ENCODE measurements around the gene WSB1. TPM values are rescaled to one million over a fixed set of nuclear protein-coding genes. Genes with fewer than 3 reads are reported as not detected.

WSB1 gene
- total and polyA plus RNA-seq, 2 of the 8 experiments (the other 6 are each of a cell fraction or from before 2014, with no cell fraction given) = 113 to 140 TPM

GRCh38 chr17:27244491-27245223 lies 49.3 kb upstream of the WSB1 start:
- no peak overlapping the region for H3K9ac ChIP-seq (replicated peaks in 1 of 4; ENCODE audit: extremely low read depth in 1 of 4, low read depth in 3 of 4, low read length in 3 of 4)
- CTCF ChIA-PET (ENCODE audit: partially characterized antibody) = interaction anchor here (0.8 to 3.0 kb wide), 14 partner anchors 8 to 358 kb away, joined by 3 to 14 read pairs (median 4); no protein-coding TSS in a partner anchor
- TF ChIP-seq ATF3 (IDR thresholded peaks at IDR 0.05; ENCODE audit: insufficient read depth, low read depth, low read length) (no peak), JUN (IDR thresholded peaks at IDR 0.05; ENCODE audit: low read depth, low read length) (no peak), TEAD4 (IDR thresholded peaks at IDR 0.05; ENCODE audit: low read depth, low read length) (peak; percentile 65), USF2 (IDR thresholded peaks at IDR 0.05; ENCODE audit: low read length) (peak; percentile 65)
- no peak overlapping the region for H4K91ac ChIP-seq (replicated peaks; ENCODE audit: insufficient read length, low read length)
- no peak overlapping the region for H2BK5ac ChIP-seq (ENCODE audit: low read depth, low read length)
- H3K9me3 ChIP-seq (ENCODE audit: insufficient read depth in 2 of 2, low read depth in 1 of 2, low read length in 1 of 2) = no peaks in the 10 kb centered on the region
- POLR2A ChIA-PET (ENCODE audit: partially characterized antibody) = no interaction called here
- H3K4me1 ChIP-seq (replicated peaks in 1 of 4; ENCODE audit: control insufficient read depth in 3 of 4, insufficient read depth in 4 of 4, low read length in 3 of 4) = peaks cover 0 to 9% (median 2%) of the 10 kb centered on the region in 4 experiments; a peak in 3 of 7 replicates
- no peak overlapping the region for H3K23ac ChIP-seq (ENCODE audit: insufficient read length)
- no peak overlapping the region for H3K27ac ChIP-seq (ENCODE audit: low read depth, low read length)
- H3K23me2 ChIP-seq (ENCODE audit: low read depth, low read length) = no peaks in the 10 kb centered on the region
- H4K8ac ChIP-seq (ENCODE audit: extremely low read depth, insufficient read depth, low read length) = no peak overlapping the region
- H2BK12ac ChIP-seq (ENCODE audit: low read depth, low read length) = 0 out of 2 replicates have a peak overlapping the region, but pooled peaks have one; percentile 50
- H2BK120ac ChIP-seq (replicated peaks; ENCODE audit: low read depth, low read length) = no peak overlapping the region
- no peak overlapping the region for H2AK5ac ChIP-seq (ENCODE audit: low read depth, low read length)
- no peak overlapping the region for H3K4ac ChIP-seq (replicated peaks; ENCODE audit: insufficient read length, low read depth, low read length)
- H3K79me2 ChIP-seq (ENCODE audit: control insufficient read depth in 1 of 2, insufficient read depth in 2 of 2, low read length in 2 of 2) = no peaks in the 10 kb centered on the region
- no peak overlapping the region for H3K4me3 ChIP-seq (ENCODE audit: extremely low read depth in 1 of 4, insufficient read depth in 2 of 4, low read depth in 3 of 4, low read length in 4 of 4)
- H4K5ac ChIP-seq (ENCODE audit: insufficient read length, low read depth, low read length) = no peak overlapping the region
- peak overlapping the region in 1 of 2 experiments; percentile 40; a peak in 1 of 4 replicates for H3K4me2 ChIP-seq (ENCODE audit: insufficient read depth in 1 of 2, low read depth in 2 of 2, low read length in 2 of 2)
- no peak overlapping the region for H3K18ac ChIP-seq (ENCODE audit: extremely low read depth, low read length)
- H3K14ac ChIP-seq (ENCODE audit: insufficient read length) = no peak overlapping the region
- H3K27me3 ChIP-seq (replicated peaks in 1 of 4; ENCODE audit: control insufficient read depth in 3 of 4, extremely low read depth in 1 of 4, insufficient read depth in 3 of 4, low read length in 3 of 4) = no peaks in the 10 kb centered on the region
- H3K56ac ChIP-seq (replicated peaks; ENCODE audit: insufficient read length, low read depth, low read length) = no peak overlapping the region
- peak in 1 of 2 experiments; percentile 52 for DNase-seq (ENCODE audit: low read depth in 1 of 2, low spot score in 2 of 2)
- no peaks in the 10 kb centered on the region for H3K79me1 ChIP-seq (ENCODE audit: low read depth, low read length)
- peak overlapping the region; percentile 95 for H2AFZ ChIP-seq (ENCODE audit: low read length)
- 0 out of 2 replicates have a peak overlapping the region, but pooled peaks have one; percentile 5 for H2BK15ac ChIP-seq (ENCODE audit: low read length)
- WGBS, 2 experiments (ENCODE audit: extremely low coverage in 1 of 2, insufficient coverage in 1 of 2, insufficient read length in 1 of 2, insufficient replicate concordance in 2 of 2, low coverage in 1 of 2, low lambda C conversion rate in 2 of 2, missing lambda C conversion rate in 1 of 2) = 80% methylated on average over 14 of the region's 16 CpGs; no CpG with 5 or more reads in 1 of the 2 experiments
- H3K36me3 ChIP-seq (ENCODE audit: control insufficient read depth in 2 of 4, insufficient read depth in 4 of 4, low read length in 3 of 4) = no peaks in the 10 kb centered on the region
- FAIRE-seq = no peak
- H2BK20ac ChIP-seq (ENCODE audit: low read length) = no peak overlapping the region
- H4K20me1 ChIP-seq (replicated peaks in 1 of 2; ENCODE audit: control insufficient read depth in 1 of 2, insufficient read depth in 2 of 2, low read length in 2 of 2) = no peaks in the 10 kb centered on the region

Measured in H1 (cell line).